ENCODE data around the gene ADGRE3.

GRCh38 chr19:14655726-14656125 lies 18.9 kb downstream of the ADGRE3 start:
- TF ChIP-seq NFE2L2 (conservative IDR thresholded peaks at IDR 0.05; ENCODE audit: low read length) = no peak
- no peak for TF ChIP-seq CTCF (IDR thresholded peaks at IDR 0.05)
- TF ChIP-seq MAX (IDR thresholded peaks at IDR 0.05) = no peak
- TF ChIP-seq RAD21 (conservative IDR thresholded peaks at IDR 0.05 in 1 of 2, IDR thresholded peaks at IDR 0.05 in 1 of 2) = no peak
- no peak for TF ChIP-seq RFX5 (IDR thresholded peaks at IDR 0.05)
- TF ChIP-seq KDM5A (IDR thresholded peaks at IDR 0.05) = no peak
- no peak for TF ChIP-seq MAFK (IDR thresholded peaks at IDR 0.05; ENCODE audit: partially characterized antibody)
- TF ChIP-seq, protein P1, sequence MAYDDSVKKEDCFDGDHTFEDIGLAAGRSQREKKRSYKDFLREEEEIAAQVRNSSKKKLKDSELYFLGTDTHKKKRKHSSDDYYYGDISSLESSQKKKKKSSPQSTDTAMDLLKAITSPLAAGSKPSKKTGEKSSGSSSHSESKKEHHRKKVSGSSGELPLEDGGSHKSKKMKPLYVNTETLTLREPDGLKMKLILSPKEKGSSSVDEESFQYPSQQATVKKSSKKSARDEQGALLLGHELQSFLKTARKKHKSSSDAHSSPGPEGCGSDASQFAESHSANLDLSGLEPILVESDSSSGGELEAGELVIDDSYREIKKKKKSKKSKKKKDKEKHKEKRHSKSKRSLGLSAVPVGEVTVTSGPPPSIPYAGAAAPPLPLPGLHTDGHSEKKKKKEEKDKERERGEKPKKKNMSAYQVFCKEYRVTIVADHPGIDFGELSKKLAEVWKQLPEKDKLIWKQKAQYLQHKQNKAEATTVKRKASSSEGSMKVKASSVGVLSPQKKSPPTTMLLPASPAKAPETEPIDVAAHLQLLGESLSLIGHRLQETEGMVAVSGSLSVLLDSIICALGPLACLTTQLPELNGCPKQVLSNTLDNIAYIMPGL (CRISPR knock-in tag; IDR thresholded peaks at IDR 0.05; ENCODE audit: borderline replicate concordance) = no peak
- TF ChIP-seq EP300 (IDR thresholded peaks at IDR 0.05) = no peak
- TF ChIP-seq RCOR1 (IDR thresholded peaks at IDR 0.05; ENCODE audit: low read depth, low read length) = no peak
